NK-92 (cell line): ENCODE data around the gene PRR33.
"Not testable (repeated sequence)": the region's sequence is repeated elsewhere in the genome, so short reads cannot be mapped to it uniquely, and the experiment has no call there.

Experiments used
- DNase-seq: peaks from one replicate; lab custom pipeline; 2025; ENCODE audit not compliant: unreplicated experiment; lab: John Stamatoyannopoulos, UW

The PRR33 gene

GRCh38 chr11:1877211-1878136 lies 14.2 kb downstream of the PRR33 start:
- no peak for DNase-seq

- DNase-seq: no peak
These were observed 15.2 kb downstream of the PRR33 start for GRCh38 chr11:1876361-1877063.

GRCh38 chr11:1875851-1876301 lies 15.8 kb downstream of the PRR33 start:
- DNase-seq: not testable (repeated sequence)

GRCh38 chr11:1875093-1875850 lies 16.4 kb downstream of the PRR33 start:
- DNase-seq: no peak

GRCh38 chr11:1874441-1875092 lies 17.1 kb downstream of the PRR33 start:
- not testable (repeated sequence) for DNase-seq

GRCh38 chr11:1873813-1874150 lies 17.9 kb downstream of the PRR33 start:
- not testable (repeated sequence) for DNase-seq

GRCh38 chr11:1873048-1873812 lies 18.5 kb downstream of the PRR33 start:
- DNase-seq: no peak

GRCh38 chr11:1872267-1872985 lies 19.3 kb downstream of the PRR33 start:
- no peak for DNase-seq

GRCh38 chr11:1871531-1871930 lies 20.2 kb downstream of the PRR33 start:
- DNase-seq: no peak

- no peak for DNase-seq
These were observed 20.8 kb downstream of the PRR33 start for GRCh38 chr11:1870721-1871466.

GRCh38 chr11:1870326-1870696 lies 21.4 kb downstream of the PRR33 start:
- DNase-seq: no peak

GRCh38 chr11:1869427-1870325 lies 22.0 kb downstream of the PRR33 start:
- DNase-seq: no peak

GRCh38 chr11:1868636-1869291 lies 22.9 kb downstream of the PRR33 start:
- no peak for DNase-seq

GRCh38 chr11:1868056-1868635 lies 23.5 kb downstream of the PRR33 start:
- DNase-seq: no peak

- no peak for DNase-seq
These were observed 24.3 kb downstream of the PRR33 start for GRCh38 chr11:1867381-1867780.

- no peak for DNase-seq
These were observed 24.9 kb downstream of the PRR33 start for GRCh38 chr11:1866776-1867175.

- no peak for DNase-seq
These were observed 25.5 kb downstream of the PRR33 start for GRCh38 chr11:1866226-1866625.
